HUES48 (cell line): ENCODE data around the gene TTLL3.
A peak's percentile ranks its signal among the peaks of the same experiment; 100 is the strongest.

Source experiments
- H3K27ac ChIP-seq: one replicate; pipeline ENCODE4 v1.7.0; 2013; ENCODE audit warnings: low read depth, low read length, inconsistent platforms
- H3K27me3 ChIP-seq: 2 replicates; pipeline ENCODE4 v1.6.1; 2013; ENCODE audit warnings: mild to moderate bottlenecking, low read length; ENCODE audit not compliant: control insufficient read depth, insufficient read depth
- H3K36me3 ChIP-seq: 2 replicates; pipeline ENCODE4 v1.6.1; 2013; ENCODE audit warnings: low read length; ENCODE audit not compliant: control insufficient read depth, insufficient read depth
- H3K4me1 ChIP-seq: 2 replicates; pipeline ENCODE4 v1.6.1; 2013; ENCODE audit warnings: mild to moderate bottlenecking, low read length; ENCODE audit not compliant: control insufficient read depth, insufficient read depth
- H3K4me3 ChIP-seq: 2 replicates; pipeline ENCODE4 v1.5.1; 2013; ENCODE audit warnings: mild to moderate bottlenecking, low read depth, low read length
- H3K9ac ChIP-seq: 2 replicates; pipeline ENCODE4 v1.6.1; 2013; ENCODE audit warnings: mild to moderate bottlenecking, low read depth, low read length, moderate library complexity
- H3K9me3 ChIP-seq: 2 replicates; pipeline ENCODE4 v1.6.1; 2013; ENCODE audit warnings: low read length; ENCODE audit not compliant: control insufficient read depth, insufficient read depth

Gene TTLL3

GRCh38 chr3:9809615-9810432 is at the start of gene TTLL3:
Gene TTLL3 (plus strand): TSS chr3:9810262. CDS start chr3:9810662, 400 bp downstream.
- H3K4me3 ChIP-seq, result peak within 1 kb of the TSS; percentile 74
- peaks cover 12% of the 10 kb centered on the region; the same call in 1 of the 2 replicates for H3K4me1 ChIP-seq
- H3K9me3 ChIP-seq, result no peaks in the 10 kb centered on the region
- peaks cover 29% of the 10 kb centered on the region for H3K36me3 ChIP-seq
- peak within 1 kb of the TSS; percentile 70 for H3K9ac ChIP-seq
- H3K27me3 ChIP-seq, result peaks cover 16% of the 10 kb centered on the region
- H3K27ac ChIP-seq, result peak within 1 kb of the TSS; percentile 41

GRCh38 chr3:9760779-9761505 is 49.1 kb upstream of the TTLL3 start:
- Histone ChIP-seq H3K36me3 (peaks cover 32% of the 10 kb centered on the region), H3K4me3 (no peak overlapping the region), H3K27ac (no peak overlapping the region), H3K4me1 (peaks cover 5% of the 10 kb centered on the region), H3K9me3 (no peaks in the 10 kb centered on the region), H3K27me3 (no peaks in the 10 kb centered on the region), H3K9ac (no peak overlapping the region)

- peaks cover 22% of the 10 kb centered on the region for H3K36me3 ChIP-seq
- H3K9ac ChIP-seq, result no peak overlapping the region
- no peaks in the 10 kb centered on the region for H3K9me3 ChIP-seq
- 0 out of 2 replicates have a peak, but pooled peaks cover under 1% of the 10 kb centered on the region for H3K27me3 ChIP-seq
- H3K4me1 ChIP-seq, result peaks cover 9% of the 10 kb centered on the region
- H3K27ac ChIP-seq, result no peak overlapping the region
- no peak overlapping the region for H3K4me3 ChIP-seq
These were observed 48.1 kb upstream of the TTLL3 start for GRCh38 chr3:9761919-9762318.

- Histone ChIP-seq H3K9ac (no peak overlapping the region), H3K4me3 (no peak overlapping the region), H3K27me3 (0 out of 2 replicates have a peak, but pooled peaks cover 8% of the 10 kb centered on the region), H3K27ac (no peak overlapping the region), H3K9me3 (no peaks in the 10 kb centered on the region), H3K4me1 (peaks cover 9% of the 10 kb centered on the region), H3K36me3 (peaks cover 12% of the 10 kb centered on the region)
These were observed 47.2 kb upstream of the TTLL3 start for GRCh38 chr3:9762871-9763270.

- Histone ChIP-seq H3K4me1 (peaks cover 9% of the 10 kb centered on the region), H3K4me3 (no peak overlapping the region), H3K9me3 (no peaks in the 10 kb centered on the region), H3K36me3 (no peaks in the 10 kb centered on the region; the same call in 1 of the 2 replicates), H3K27ac (no peak overlapping the region), H3K9ac (no peak overlapping the region), H3K27me3 (peaks cover 8% of the 10 kb centered on the region)
These were observed 44.2 kb upstream of the TTLL3 start for GRCh38 chr3:9765865-9766264.

GRCh38 chr3:9767418-9767817 is 42.6 kb upstream of the TTLL3 start:
- Histone ChIP-seq H3K36me3 (no peaks in the 10 kb centered on the region), H3K27ac (no peak overlapping the region), H3K9ac (no peak overlapping the region), H3K9me3 (no peaks in the 10 kb centered on the region), H3K4me1 (peaks cover 9% of the 10 kb centered on the region), H3K27me3 (peaks cover 19% of the 10 kb centered on the region), H3K4me3 (no peak overlapping the region)

- Histone ChIP-seq H3K36me3 (no peaks in the 10 kb centered on the region), H3K4me1 (peaks cover 9% of the 10 kb centered on the region), H3K27me3 (peaks cover 21% of the 10 kb centered on the region), H3K27ac (no peak overlapping the region), H3K4me3 (no peak overlapping the region), H3K9ac (no peak overlapping the region), H3K9me3 (no peaks in the 10 kb centered on the region)
These were observed 41.8 kb upstream of the TTLL3 start for GRCh38 chr3:9768141-9768775.

GRCh38 chr3:9769012-9769411 is 41.0 kb upstream of the TTLL3 start:
- H3K4me3 ChIP-seq, result peak overlapping the region; percentile 58; the same call in 1 of the 2 replicates
- H3K27me3 ChIP-seq, result peaks cover 21% of the 10 kb centered on the region
- no peak overlapping the region for H3K27ac ChIP-seq
- no peak overlapping the region for H3K9ac ChIP-seq
- H3K4me1 ChIP-seq, result peaks cover 9% of the 10 kb centered on the region
- H3K9me3 ChIP-seq, result no peaks in the 10 kb centered on the region
- no peaks in the 10 kb centered on the region for H3K36me3 ChIP-seq

GRCh38 chr3:9769426-9770275 is 40.4 kb upstream of the TTLL3 start, which contains the start of gene CAMK1:
Gene CAMK1 (minus strand): TSS chr3:9769947. CDS start chr3:9767749, 2,198 bp downstream.
- H3K4me3 ChIP-seq, result peak within 1 kb of the TSS; percentile 58
- H3K4me1 ChIP-seq, result peaks cover 9% of the 10 kb centered on the region
- peaks cover 21% of the 10 kb centered on the region for H3K27me3 ChIP-seq
- H3K9ac ChIP-seq, result no peak within 1 kb of the TSS; the same call in 1 of the 2 replicates
- no peaks in the 10 kb centered on the region for H3K9me3 ChIP-seq
- no peaks in the 10 kb centered on the region for H3K36me3 ChIP-seq
- H3K27ac ChIP-seq, result peak within 1 kb of the TSS; percentile 11

- Histone ChIP-seq H3K4me3 (peak overlapping the region; percentile 58), H3K9ac (no peak overlapping the region)
These were observed 39.7 kb upstream of the TTLL3 start for GRCh38 chr3:9770276-9770812.

More at GRCh38 chr3:9770276-9770812, 39.7 kb upstream of the TTLL3 start:
- peaks cover 9% of the 10 kb centered on the region for H3K4me1 ChIP-seq
- no peaks in the 10 kb centered on the region for H3K36me3 ChIP-seq
- H3K27ac ChIP-seq, result no peak overlapping the region
- H3K9me3 ChIP-seq, result no peaks in the 10 kb centered on the region
- peaks cover 21% of the 10 kb centered on the region for H3K27me3 ChIP-seq
